PC-3 (cell line): ENCODE results near the gene CTNNBIP1. TPM values are rescaled to one million over a fixed set of nuclear protein-coding genes. Genes with fewer than 3 reads are reported as not detected.

Source experiments
- ATAC-seq: fragments of 200-7000 bp; cut with Tn5 transposase; 2 replicates; pipeline ENCODE4 v1.9.1; 2020; ENCODE audit warnings: mild to moderate bottlenecking, moderate library complexity
- BruUV-seq: library from RNA; stranded (reverse); fragments of 400-500 nt; replicated peaks from 2 replicates; lab custom pipeline; 2021; lab: Mats Ljungman, UMichigan
- CTCF ChIA-PET: fragments of 300-600 bp; sonication (Branson Sonifier 250); formaldehyde crosslinking; loops from one replicate; lab custom pipeline; 2022; ENCODE audit warnings: antibody characterized with exemption; lab: Charles Lee
- POLR2A ChIA-PET: fragments of 300-600 bp; sonication (Branson Sonifier 250); formaldehyde crosslinking; loops from one replicate; lab custom pipeline; 2022; ENCODE audit warnings: antibody characterized with exemption; ENCODE audit not compliant: unreplicated experiment; lab: Charles Lee
- DNase-seq: peaks from one replicate; pipeline ENCODE4 v3.0.0-alpha.2; 2015
- H2AFZ ChIP-seq: fragments of 300-600 bp; sonication (generic); 2 replicates; pipeline ENCODE4 v1.6.0; 2016; ENCODE audit warnings: antibody characterized with exemption, low read length
- H3F3A ChIP-seq: fragments of 300-600 bp; sonication (generic); one replicate; pipeline ENCODE4 v1.6.0; 2017; ENCODE audit warnings: antibody characterized with exemption, low read length, control low read depth, mild to moderate bottlenecking; ENCODE audit not compliant: unreplicated experiment
- H3K27ac ChIP-seq: fragments of 300-600 bp; sonication (generic); 2 replicates; pipeline ENCODE4 v1.5.1; 2016; ENCODE audit warnings: mild to moderate bottlenecking, low read length
- H3K27me3 ChIP-seq: fragments of 300-600 bp; sonication (generic); 2 replicates; pipeline ENCODE4 v1.6.1; 2016; ENCODE audit warnings: low read length, mixed read lengths
- H3K36me3 ChIP-seq: fragments of 300-600 bp; sonication (generic); 2 replicates; pipeline ENCODE4 v1.6.1; 2016; ENCODE audit warnings: low read depth, mixed run types, low read length, mixed read lengths
- H3K4me1 ChIP-seq: fragments of 300-600 bp; sonication (generic); 2 replicates; pipeline ENCODE4 v1.5.1; 2016; ENCODE audit warnings: low read length; ENCODE audit not compliant: insufficient read depth
- H3K4me2 ChIP-seq: fragments of 300-600 bp; sonication (generic); 2 replicates; pipeline ENCODE4 v1.6.0; 2016; ENCODE audit warnings: low read length
- H3K4me3 ChIP-seq: fragments of 300-600 bp; sonication (generic); 2 replicates; pipeline ENCODE4 v1.5.1; 2016; ENCODE audit warnings: mild to moderate bottlenecking, low read length, mixed read lengths
- H3K79me2 ChIP-seq: fragments of 300-600 bp; sonication (generic); 2 replicates; pipeline ENCODE4 v1.6.1; 2017; ENCODE audit warnings: low read length, mixed read lengths
- H3K9ac ChIP-seq: fragments of 300-600 bp; sonication (generic); 2 replicates; pipeline ENCODE4 v1.6.0; 2016; ENCODE audit warnings: mild to moderate bottlenecking, low read length
- H3K9me2 ChIP-seq: fragments of 300-600 bp; sonication (generic); replicated peaks from 2 replicates; pipeline ENCODE4 v1.6.1; 2016; ENCODE audit warnings: mixed run types, low read length, mixed read lengths
- H3K9me3 ChIP-seq: fragments of 300-600 bp; sonication (generic); 2 replicates; pipeline ENCODE4 v1.6.1; 2016; ENCODE audit warnings: low read length, mixed read lengths
- H4K20me1 ChIP-seq: fragments of 300-600 bp; sonication (generic); 2 replicates; pipeline ENCODE4 v1.6.1; 2016; ENCODE audit warnings: low read length, mixed read lengths
- CTCF ChIP-seq: fragments of 300-600 bp; sonication (generic); conservative IDR thresholded peaks from 2 replicates; pipeline ENCODE4 v1.5.1; 2017; ENCODE audit warnings: antibody characterized with exemption, low read depth, mild to moderate bottlenecking, low read length
- EZH2 ChIP-seq: fragments of 300-600 bp; sonication (generic); IDR thresholded peaks from one replicate; pipeline ENCODE4 v1.6.1; 2017; ENCODE audit warnings: antibody characterized with exemption, mild to moderate bottlenecking, low read length; ENCODE audit not compliant: unreplicated experiment
- EZH2phosphoT487 ChIP-seq: fragments of 300-600 bp; sonication (generic); IDR thresholded peaks from 2 replicates; pipeline ENCODE4 v1.6.1; 2018; ENCODE audit warnings: mild to moderate bottlenecking, antibody characterized with exemption, low read length, borderline replicate concordance
- intact Hi-C: fragments of 100-400 bp; cut with micrococcal nuclease; formaldehyde crosslinking; loops from 2 replicates; pipeline ENCODE4 v1.9.0; 2023
- total RNA-seq: library from RNA; depleted of rRNA; stranded (reverse); fragments of >200 nt; gene quantifications from 2 replicates; pipeline ENCODE4 v1.2.3, GENCODE V29; 2014

Gene CTNNBIP1
- total RNA-seq, 1 experiment from 2014 or later = 78.1 TPM

- BruUV-seq = no TSS peak
- no peak overlapping the region for H3K27ac ChIP-seq
- ChIA-PET CTCF (interaction anchor here (1.3 kb wide), 1 partner anchor 76 kb away, joined by 8 read pairs; no protein-coding TSS in a partner anchor), POLR2A (no interaction called here)
- H3K9me3 ChIP-seq = no peaks in the 10 kb centered on the region
- no peak for ATAC-seq
- H2AFZ ChIP-seq = no peak overlapping the region
- no peaks in the 10 kb centered on the region for H3K9me2 ChIP-seq
- no peaks in the 10 kb centered on the region for H3F3A ChIP-seq
- H3K4me3 ChIP-seq = no peak overlapping the region
- no peaks in the 10 kb centered on the region for H4K20me1 ChIP-seq
- no peak overlapping the region for H3K4me2 ChIP-seq
- H3K27me3 ChIP-seq = no peaks in the 10 kb centered on the region
- intact Hi-C loops = no loop called here
- no peak overlapping the region for H3K9ac ChIP-seq
- TF ChIP-seq EZH2 (no peak), EZH2phosphoT487 (no peak), CTCF (no peak)
- DNase-seq = no peak
- no peaks in the 10 kb centered on the region for H3K4me1 ChIP-seq
- H3K79me2 ChIP-seq = no peaks in the 10 kb centered on the region
- H3K36me3 ChIP-seq = no peaks in the 10 kb centered on the region; the same call in 1 of the 2 replicates
These were observed 49.2 kb downstream of the CTNNBIP1 start for GRCh38 chr1:9860887-9861286.

GRCh38 chr1:9859281-9860014, 50.6 kb downstream of the CTNNBIP1 start:
- Histone ChIP-seq H3K9ac (no peak overlapping the region), H3K9me3 (no peaks in the 10 kb centered on the region), H4K20me1 (no peaks in the 10 kb centered on the region), H3K79me2 (no peaks in the 10 kb centered on the region), H3K4me3 (no peak overlapping the region), H2AFZ (no peak overlapping the region), H3K27ac (no peak overlapping the region), H3K27me3 (no peaks in the 10 kb centered on the region), H3K9me2 (no peaks in the 10 kb centered on the region), H3K4me1 (no peaks in the 10 kb centered on the region), H3K36me3 (peaks cover 7% of the 10 kb centered on the region), H3K4me2 (no peak overlapping the region), H3F3A (no peaks in the 10 kb centered on the region)
- DNase-seq (no peak), ATAC-seq (no peak)
- CTCF ChIA-PET = no interaction called here
- TF ChIP-seq CTCF = no peak
- TF ChIP-seq EZH2 = no peak
- no peak for TF ChIP-seq EZH2phosphoT487
- POLR2A ChIA-PET = no interaction called here
- intact Hi-C loops = no loop called here
- no TSS peak for BruUV-seq
